HCEC 1CT (cell line): ENCODE data around the gene IFITM5.

Experiments
- DNase-seq: peaks from one replicate; pipeline ENCODE4 v3.0.0-alpha.2; 2017

Gene IFITM5

GRCh38 chr11:257766-258493 lies 41.4 kb downstream of the IFITM5 start:
- DNase-seq: no peak

GRCh38 chr11:256952-257737 lies 42.2 kb downstream of the IFITM5 start:
- no peak for DNase-seq

GRCh38 chr11:255816-256215 lies 43.5 kb downstream of the IFITM5 start:
- DNase-seq: no peak

GRCh38 chr11:255176-255575 lies 44.1 kb downstream of the IFITM5 start:
- no peak for DNase-seq

- DNase-seq: no peak
Measured at GRCh38 chr11:253886-254270, 45.4 kb downstream of the IFITM5 start.

GRCh38 chr11:253160-253885 lies 46.0 kb downstream of the IFITM5 start:
- no peak for DNase-seq

GRCh38 chr11:252666-253065 lies 46.7 kb downstream of the IFITM5 start:
- DNase-seq: no peak

GRCh38 chr11:251550-251949 lies 47.8 kb downstream of the IFITM5 start:
- DNase-seq: no peak

- DNase-seq: peak; percentile 33
Measured at GRCh38 chr11:250740-251299, 48.5 kb downstream of the IFITM5 start.

GRCh38 chr11:250274-250673 lies 49.1 kb downstream of the IFITM5 start:
- no peak for DNase-seq

GRCh38 chr11:249062-249461 lies 50.3 kb downstream of the IFITM5 start:
- no peak for DNase-seq
